Measurements from ENCODE around the gene CYREN.

CYREN gene

GRCh38 chr7:135190703-135191102 lies 20.2 kb upstream of the CYREN start:
- no peaks in the 10 kb centered on the region for H3K9me2 ChIP-seq (replicated peaks; ENCODE audit: control insufficient read depth, low read length)
- H3K4me3 ChIP-seq (ENCODE audit: low read length) = no peak overlapping the region
- no peaks in the 10 kb centered on the region for H3K79me2 ChIP-seq (ENCODE audit: control insufficient read depth, low read length)
- TF ChIP-seq EZH2phosphoT487 (IDR thresholded peaks at IDR 0.05; ENCODE audit: borderline replicate concordance, low read length) = no peak
- TF ChIP-seq CTCF (IDR thresholded peaks at IDR 0.05; ENCODE audit: low read depth, low read length, poor library complexity, severe bottlenecking) = no peak
- no peak overlapping the region for H3K4me2 ChIP-seq (ENCODE audit: low read length)
- no peaks in the 10 kb centered on the region for H3K4me1 ChIP-seq (ENCODE audit: control insufficient read depth, low read length)
- peaks cover 35% of the 10 kb centered on the region for H3K36me3 ChIP-seq (ENCODE audit: control insufficient read depth, low read length)
- H3K9me3 ChIP-seq (ENCODE audit: control insufficient read depth, insufficient read depth, low read length) = no peaks in the 10 kb centered on the region
- no peaks in the 10 kb centered on the region for H3F3A ChIP-seq (ENCODE audit: control insufficient read depth, insufficient read depth)
- H4K20me1 ChIP-seq (ENCODE audit: control insufficient read depth, insufficient read depth, low read depth, low read length) = no peaks in the 10 kb centered on the region
- H3K27ac ChIP-seq (ENCODE audit: low read depth, low read length) = no peak overlapping the region
- no peaks in the 10 kb centered on the region for H3K27me3 ChIP-seq (ENCODE audit: control insufficient read depth, low read length)

- peaks cover 38% of the 10 kb centered on the region for H3K36me3 ChIP-seq (ENCODE audit: control insufficient read depth, low read length)
- H3K4me3 ChIP-seq (ENCODE audit: low read length) = no peak overlapping the region
- H3F3A ChIP-seq (ENCODE audit: control insufficient read depth, insufficient read depth) = no peaks in the 10 kb centered on the region
- H3K27ac ChIP-seq (ENCODE audit: low read depth, low read length) = no peak overlapping the region
- H3K9me3 ChIP-seq (ENCODE audit: control insufficient read depth, insufficient read depth, low read length) = no peaks in the 10 kb centered on the region
- H3K27me3 ChIP-seq (ENCODE audit: control insufficient read depth, low read length) = no peaks in the 10 kb centered on the region
- H4K20me1 ChIP-seq (ENCODE audit: control insufficient read depth, insufficient read depth, low read depth, low read length) = no peaks in the 10 kb centered on the region
- H3K9me2 ChIP-seq (replicated peaks; ENCODE audit: control insufficient read depth, low read length) = no peaks in the 10 kb centered on the region
- H3K79me2 ChIP-seq (ENCODE audit: control insufficient read depth, low read length) = no peaks in the 10 kb centered on the region
- no peak for TF ChIP-seq EZH2phosphoT487 (IDR thresholded peaks at IDR 0.05; ENCODE audit: borderline replicate concordance, low read length)
- TF ChIP-seq CTCF (IDR thresholded peaks at IDR 0.05; ENCODE audit: low read depth, low read length, poor library complexity, severe bottlenecking) = no peak
- no peaks in the 10 kb centered on the region for H3K4me1 ChIP-seq (ENCODE audit: control insufficient read depth, low read length)
- no peak overlapping the region for H3K4me2 ChIP-seq (ENCODE audit: low read length)
Observed at GRCh38 chr7:135189961-135190360, 19.5 kb upstream of the CYREN start.

GRCh38 chr7:135189221-135189662 lies 18.7 kb upstream of the CYREN start:
- H3K4me2 ChIP-seq (ENCODE audit: low read length) = no peak overlapping the region
- no peaks in the 10 kb centered on the region for H3F3A ChIP-seq (ENCODE audit: control insufficient read depth, insufficient read depth)
- H3K27ac ChIP-seq (ENCODE audit: low read depth, low read length) = no peak overlapping the region
- H3K4me3 ChIP-seq (ENCODE audit: low read length) = no peak overlapping the region
- H3K9me3 ChIP-seq (ENCODE audit: control insufficient read depth, insufficient read depth, low read length) = no peaks in the 10 kb centered on the region
- H4K20me1 ChIP-seq (ENCODE audit: control insufficient read depth, insufficient read depth, low read depth, low read length) = no peaks in the 10 kb centered on the region
- H3K79me2 ChIP-seq (ENCODE audit: control insufficient read depth, low read length) = no peaks in the 10 kb centered on the region
- no peaks in the 10 kb centered on the region for H3K4me1 ChIP-seq (ENCODE audit: control insufficient read depth, low read length)
- no peaks in the 10 kb centered on the region for H3K27me3 ChIP-seq (ENCODE audit: control insufficient read depth, low read length)
- no peak for TF ChIP-seq CTCF (IDR thresholded peaks at IDR 0.05; ENCODE audit: low read depth, low read length, poor library complexity, severe bottlenecking)
- TF ChIP-seq EZH2phosphoT487 (IDR thresholded peaks at IDR 0.05; ENCODE audit: borderline replicate concordance, low read length) = no peak
- H3K9me2 ChIP-seq (replicated peaks; ENCODE audit: control insufficient read depth, low read length) = no peaks in the 10 kb centered on the region
- peaks cover 44% of the 10 kb centered on the region for H3K36me3 ChIP-seq (ENCODE audit: control insufficient read depth, low read length)
